GM18870 (cell line): ENCODE results near the gene CHMP1B.
"Not testable (repeated sequence)": the region's sequence is repeated elsewhere in the genome, so short reads cannot be mapped to it uniquely, and the experiment has no call there.

ENCODE experiments used
- ATAC-seq: cut with Tn5 transposase; IDR thresholded peaks from one replicate; pipeline ENCODE4 v1.9.1; 2021; ENCODE audit warnings: moderate library complexity; ENCODE audit not compliant: unreplicated experiment

The CHMP1B gene

GRCh38 chr18:11839556-11839955 is 11.7 kb upstream of the CHMP1B start:
- ATAC-seq, result no peak

GRCh38 chr18:11840493-11840892 is 10.7 kb upstream of the CHMP1B start:
- ATAC-seq, result no peak

GRCh38 chr18:11842562-11842961 is 8.7 kb upstream of the CHMP1B start:
- no peak for ATAC-seq

- ATAC-seq, result no peak
Measured at GRCh38 chr18:11844436-11844835, 6.8 kb upstream of the CHMP1B start.

- ATAC-seq, result no peak
Measured at GRCh38 chr18:11845654-11846053, 5.6 kb upstream of the CHMP1B start.

- no peak for ATAC-seq
Measured at GRCh38 chr18:11847811-11848210, 3.4 kb upstream of the CHMP1B start.

GRCh38 chr18:11849279-11849678 is 1.9 kb upstream of the CHMP1B start:
- ATAC-seq, result no peak

- ATAC-seq, result no peak
Measured at GRCh38 chr18:11849841-11850634, 1.2 kb upstream of the CHMP1B start.

GRCh38 chr18:11850821-11851145 is 430 bp upstream of the CHMP1B start:
- ATAC-seq, result peak; percentile 40

GRCh38 chr18:11851806-11852337 is 659 bp downstream of the CHMP1B start:
- no peak for ATAC-seq

GRCh38 chr18:11854554-11854953 is 3.3 kb downstream of the CHMP1B start:
- not testable (repeated sequence) for ATAC-seq

- no peak for ATAC-seq
Measured at GRCh38 chr18:11857177-11857887, 6.1 kb downstream of the CHMP1B start.

- no peak for ATAC-seq
Measured at GRCh38 chr18:11859282-11859830, 8.1 kb downstream of the CHMP1B start.

- ATAC-seq, result no peak
Measured at GRCh38 chr18:11859903-11860407, 8.7 kb downstream of the CHMP1B start.

- ATAC-seq, result no peak
Measured at GRCh38 chr18:11860594-11861450, 9.6 kb downstream of the CHMP1B start.

GRCh38 chr18:11861583-11862288 is 10.5 kb downstream of the CHMP1B start:
- ATAC-seq, result no peak

GRCh38 chr18:11862468-11863137 is 11.4 kb downstream of the CHMP1B start:
- no peak for ATAC-seq

- ATAC-seq, result no peak
Measured at GRCh38 chr18:11864471-11864870, 13.3 kb downstream of the CHMP1B start.

- no peak for ATAC-seq
Measured at GRCh38 chr18:11865071-11865470, 13.9 kb downstream of the CHMP1B start.

GRCh38 chr18:11866329-11866728 is 15.1 kb downstream of the CHMP1B start:
- ATAC-seq, result no peak
